GM20000 (cell line): ENCODE measurements around the gene SPOCK2.
A peak's percentile ranks its signal among the peaks of the same experiment; 100 is the strongest.
"Not testable (repeated sequence)": the region's sequence is repeated elsewhere in the genome, so short reads cannot be mapped to it uniquely, and the experiment has no call there.

Experiments
- DNase-seq: peaks from one replicate; pipeline ENCODE4 v3.0.0; 2012; ENCODE audit warnings: low spot score
- CTCF ChIP-seq: IDR thresholded peaks from 2 replicates; pipeline ENCODE4 v1.5.1; 2012; ENCODE audit warnings: mild to moderate bottlenecking, control low read depth; ENCODE audit errors: extremely low read depth, missing control alignments

SPOCK2 gene

GRCh38 chr10:72116372-72116771 is 28.0 kb upstream of the SPOCK2 start:
- no peak for TF ChIP-seq CTCF
- no peak for DNase-seq

DNA sequence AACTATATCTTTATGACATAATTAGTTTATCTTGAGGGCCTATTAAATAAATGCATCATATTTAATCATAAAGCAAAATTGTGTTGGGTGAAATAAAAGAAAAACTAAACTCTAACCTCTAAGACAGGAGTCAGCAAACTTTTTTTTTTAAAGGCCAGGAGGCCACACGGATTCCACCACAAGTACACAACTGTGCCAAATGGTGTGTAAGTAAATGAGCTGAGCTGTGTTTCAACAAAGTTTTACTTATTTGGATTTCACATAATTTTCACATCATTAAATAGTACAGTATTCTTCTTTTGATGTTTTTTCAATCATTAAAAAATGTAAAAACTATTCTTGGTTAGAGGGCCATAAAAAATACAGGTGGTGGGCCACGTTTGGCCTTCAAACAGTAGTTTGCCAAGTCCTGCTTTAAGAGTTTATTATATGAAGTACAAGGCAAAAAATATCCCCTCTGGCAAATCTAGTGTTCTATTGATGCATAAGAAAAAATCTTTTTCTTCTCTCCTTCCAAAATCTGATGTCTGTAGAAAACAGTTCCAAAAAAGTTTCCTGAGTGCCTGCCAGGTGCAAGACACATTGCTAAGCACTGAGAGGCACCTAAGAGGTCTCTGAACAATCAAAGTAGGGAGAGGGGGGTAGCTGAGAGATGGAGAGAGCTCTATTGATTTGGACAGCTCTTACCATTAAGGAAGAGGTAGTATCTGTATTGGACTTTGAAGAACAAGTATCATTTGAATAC is 26.5 kb upstream of the SPOCK2 start:
- DNase-seq = no peak
- TF ChIP-seq CTCF = no peak

DNA sequence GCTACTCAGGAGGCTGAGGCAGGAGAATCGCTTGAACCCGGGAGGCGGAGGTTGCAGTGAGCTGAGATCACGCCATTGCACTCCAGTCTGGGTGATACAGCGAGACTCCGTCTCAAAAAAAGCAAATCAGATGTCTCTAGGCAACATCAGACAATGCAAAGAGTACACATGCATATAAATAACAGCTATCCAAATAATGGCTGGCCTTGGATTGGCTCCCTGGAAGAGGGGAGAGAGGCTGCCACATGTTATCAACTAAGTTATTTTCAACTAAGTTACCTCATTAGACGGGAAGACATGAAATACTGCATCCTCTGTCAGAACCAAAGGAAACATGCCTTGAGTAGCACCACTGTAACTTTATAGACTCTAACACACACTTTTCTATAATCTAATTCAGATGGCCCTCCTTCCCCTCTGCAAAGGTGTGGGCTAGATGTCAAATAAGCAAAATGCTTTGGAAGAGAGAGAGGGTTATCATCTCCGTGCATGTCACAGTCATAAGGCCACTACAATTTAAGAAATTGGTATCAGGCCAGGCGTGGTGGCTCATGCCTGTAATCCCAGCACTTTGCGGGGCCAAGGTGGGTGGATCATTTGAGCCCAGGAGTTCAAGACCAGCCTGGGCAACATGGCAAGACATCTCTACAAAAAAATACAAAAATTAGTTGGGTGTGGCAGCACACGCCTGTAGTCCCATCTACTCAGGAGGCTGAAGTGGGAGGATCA is 22.5 kb upstream of the SPOCK2 start:
- DNase-seq = no peak
- no peak for TF ChIP-seq CTCF

- no peak for TF ChIP-seq CTCF
- DNase-seq = no peak
Observed at GRCh38 chr10:72109636-72110157, 21.3 kb upstream of the SPOCK2 start.

GRCh38 chr10:72108830-72109635 is 20.7 kb upstream of the SPOCK2 start:
- no peak for DNase-seq
- TF ChIP-seq CTCF = no peak

GRCh38 chr10:72108004-72108370 is 19.6 kb upstream of the SPOCK2 start:
- DNase-seq = not testable (repeated sequence)

GRCh38 chr10:72107325-72108003 is 19.1 kb upstream of the SPOCK2 start:
- TF ChIP-seq CTCF = no peak
- peak; percentile 28 for DNase-seq
